OCI-LY1 (cell line): ENCODE results near the gene TRAF3IP1.

Experiments used
- H2AFZ ChIP-seq: fragments of 200-600 bp; sonication (generic), shearing (Covaris generic); 2 replicates; pipeline ENCODE4 v1.6.0; 2014; ENCODE audit warnings: antibody characterized with exemption, mild to moderate bottlenecking, low read length
- H3F3A ChIP-seq: fragments of 200-600 bp; sonication (generic), shearing (Covaris generic); 2 replicates; pipeline ENCODE4 v1.6.0; 2014; ENCODE audit warnings: mild to moderate bottlenecking, antibody characterized with exemption, low read length, moderate library complexity; ENCODE audit not compliant: insufficient read depth
- H3K27ac ChIP-seq: fragments of 200-600 bp; sonication (generic); 2 replicates; pipeline ENCODE4 v1.5.1; 2014; ENCODE audit warnings: low read length, mixed run types, mild to moderate bottlenecking, low read depth; ENCODE audit not compliant: poor library complexity, severe bottlenecking
- H3K27me3 ChIP-seq: fragments of 200-600 bp; sonication (generic); 2 replicates; pipeline ENCODE4 v1.6.0; 2014; ENCODE audit warnings: antibody characterized with exemption, mild to moderate bottlenecking, low read length, moderate library complexity; ENCODE audit not compliant: insufficient read depth
- H3K36me3 ChIP-seq: fragments of 200-600 bp; sonication (generic); 2 replicates; pipeline ENCODE4 v1.6.1; 2014; ENCODE audit warnings: mild to moderate bottlenecking, antibody characterized with exemption, low read length, moderate library complexity, mixed read lengths; ENCODE audit not compliant: insufficient read depth
- H3K4me1 ChIP-seq: fragments of 200-600 bp; sonication (generic); 2 replicates; pipeline ENCODE4 v1.5.1; 2014; ENCODE audit warnings: mild to moderate bottlenecking, low read length, moderate library complexity; ENCODE audit not compliant: insufficient read depth, severe bottlenecking
- H3K4me2 ChIP-seq: fragments of 200-600 bp; sonication (generic), shearing (Covaris generic); 2 replicates; pipeline ENCODE4 v1.6.1; 2014; ENCODE audit warnings: low read length
- H3K4me3 ChIP-seq: fragments of 200-600 bp; sonication (generic); 2 replicates; pipeline ENCODE4 v1.5.1; 2014; ENCODE audit warnings: low read length, low read depth, mild to moderate bottlenecking, mixed read lengths; ENCODE audit not compliant: poor library complexity, severe bottlenecking
- H3K79me2 ChIP-seq: fragments of 200-600 bp; shearing (Covaris generic); 2 replicates; pipeline ENCODE4 v1.6.1; 2016; ENCODE audit warnings: mixed run types, low read length, mixed read lengths; ENCODE audit not compliant: insufficient read depth
- H3K9ac ChIP-seq: fragments of 200-600 bp; sonication (generic), shearing (Covaris generic); 2 replicates; pipeline ENCODE4 v1.6.1; 2014; ENCODE audit warnings: mild to moderate bottlenecking, low read length, mixed read lengths
- H3K9me2 ChIP-seq: fragments of 200-600 bp; sonication (generic), shearing (Covaris generic); 2 replicates; pipeline ENCODE4 v1.6.1; 2014; ENCODE audit warnings: low read depth, mild to moderate bottlenecking, low read length, mixed read lengths
- H3K9me3 ChIP-seq: fragments of 200-600 bp; shearing (Covaris generic); 2 replicates; pipeline ENCODE4 v1.6.1; 2014; ENCODE audit warnings: low read length, mixed read lengths
- H4K20me1 ChIP-seq: fragments of 200-600 bp; sonication (generic), shearing (Covaris generic); 2 replicates; pipeline ENCODE4 v1.6.0; 2016; ENCODE audit warnings: mild to moderate bottlenecking, low read length; ENCODE audit not compliant: insufficient read depth
- CTCF ChIP-seq: fragments of 200-600 bp; sonication (generic), shearing (Covaris generic); IDR thresholded peaks from 2 replicates; pipeline ENCODE4 v1.5.1; 2017; ENCODE audit warnings: mild to moderate bottlenecking, antibody characterized with exemption, low read length, moderate library complexity, mixed read lengths
- EZH2 ChIP-seq: fragments of 200-600 bp; sonication (generic), shearing (Covaris generic); IDR thresholded peaks from 2 replicates; pipeline ENCODE4 v1.8.0; 2017; ENCODE audit warnings: borderline replicate concordance, mixed run types, mild to moderate bottlenecking, antibody characterized with exemption, low read length, moderate library complexity, mixed read lengths

The TRAF3IP1 gene

GRCh38 chr2:238428866-238429265, 108.5 kb downstream of the TRAF3IP1 start:
- no peaks in the 10 kb centered on the region for H3K9me3 ChIP-seq
- TF ChIP-seq EZH2 (no peak), CTCF (no peak)
- H3K27ac ChIP-seq = no peak overlapping the region
- no peaks in the 10 kb centered on the region for H3F3A ChIP-seq
- H3K9ac ChIP-seq = no peak overlapping the region
- H3K9me2 ChIP-seq = no peaks in the 10 kb centered on the region
- no peaks in the 10 kb centered on the region for H3K27me3 ChIP-seq
- no peak overlapping the region for H3K4me3 ChIP-seq
- H2AFZ ChIP-seq = no peak overlapping the region
- H3K79me2 ChIP-seq = peaks cover 50% of the 10 kb centered on the region
- peaks cover 26% of the 10 kb centered on the region for H3K4me1 ChIP-seq
- H3K36me3 ChIP-seq = peaks cover 28% of the 10 kb centered on the region
- no peaks in the 10 kb centered on the region for H4K20me1 ChIP-seq
- H3K4me2 ChIP-seq = no peak overlapping the region

GRCh38 chr2:238430781-238431180, 110.5 kb downstream of the TRAF3IP1 start:
- H3K4me1 ChIP-seq = peaks cover 19% of the 10 kb centered on the region
- no peak overlapping the region for H3K9ac ChIP-seq
- no peak for TF ChIP-seq CTCF
- TF ChIP-seq EZH2 = no peak
- H4K20me1 ChIP-seq = no peaks in the 10 kb centered on the region
- no peaks in the 10 kb centered on the region for H3K9me2 ChIP-seq
- H3K36me3 ChIP-seq = peaks cover 47% of the 10 kb centered on the region
- H3F3A ChIP-seq = no peaks in the 10 kb centered on the region
- no peak overlapping the region for H3K4me2 ChIP-seq
- no peak overlapping the region for H2AFZ ChIP-seq
- H3K4me3 ChIP-seq = no peak overlapping the region
- H3K79me2 ChIP-seq = peaks cover 50% of the 10 kb centered on the region
- no peaks in the 10 kb centered on the region for H3K27me3 ChIP-seq
- H3K27ac ChIP-seq = no peak overlapping the region
- no peaks in the 10 kb centered on the region for H3K9me3 ChIP-seq

GRCh38 chr2:238431456-238431855, 111.1 kb downstream of the TRAF3IP1 start:
- no peak overlapping the region for H3K9ac ChIP-seq
- H3K79me2 ChIP-seq = peaks cover 50% of the 10 kb centered on the region
- H2AFZ ChIP-seq = no peak overlapping the region
- no peaks in the 10 kb centered on the region for H3K27me3 ChIP-seq
- H3K36me3 ChIP-seq = peaks cover 49% of the 10 kb centered on the region
- no peaks in the 10 kb centered on the region for H3F3A ChIP-seq
- H3K4me3 ChIP-seq = no peak overlapping the region
- no peaks in the 10 kb centered on the region for H3K9me2 ChIP-seq
- TF ChIP-seq EZH2 = no peak
- no peak for TF ChIP-seq CTCF
- H3K27ac ChIP-seq = no peak overlapping the region
- peaks cover 15% of the 10 kb centered on the region for H3K4me1 ChIP-seq
- no peaks in the 10 kb centered on the region for H3K9me3 ChIP-seq
- H3K4me2 ChIP-seq = no peak overlapping the region
- H4K20me1 ChIP-seq = no peaks in the 10 kb centered on the region
